ENCODE measurements around the gene ZNF366. TPM values are rescaled to one million over a fixed set of nuclear protein-coding genes. Genes with fewer than 3 reads are reported as not detected.
A peak's percentile ranks its signal among the peaks of the same experiment; 100 is the strongest.

The ZNF366 gene
- total RNA-seq, 1 donor from 2014 or later = not detected

- Histone ChIP-seq H3K4me3 (ENCODE audit: insufficient read depth, low read depth, low read length) (no peak overlapping the region), H3K27ac (ENCODE audit: low read depth, low read length) (no peak overlapping the region), H2AFZ (ENCODE audit: low read depth, low read length) (no peak overlapping the region), H3K79me2 (ENCODE audit: insufficient read depth, low read length) (no peaks in the 10 kb centered on the region), H3K27me3 (ENCODE audit: insufficient read depth, low read length) (no peaks in the 10 kb centered on the region), H3K9ac (ENCODE audit: low read length) (no peak overlapping the region), H3K4me2 (ENCODE audit: low read length) (no peak overlapping the region), H3K36me3 (ENCODE audit: insufficient read depth, low read length) (no peaks in the 10 kb centered on the region), H3K4me1 (ENCODE audit: insufficient read depth, low read length) (peaks cover 6% of the 10 kb centered on the region), H3K9me3 (ENCODE audit: insufficient read depth, low read depth, low read length) (no peaks in the 10 kb centered on the region), H4K20me1 (ENCODE audit: insufficient read depth, low read length) (no peaks in the 10 kb centered on the region)
- TF ChIP-seq EZH2 (IDR thresholded peaks at IDR 0.05; ENCODE audit: insufficient read depth, low read length) (no peak), CTCF (IDR thresholded peaks at IDR 0.05; ENCODE audit: insufficient read depth, low read depth, low read length) (no peak)
- H3K9me3 Mint-ChIP-seq (ENCODE audit: unreplicated experiment) = no peaks in the 10 kb centered on the region
- no peak overlapping the region for H3K4me3 Mint-ChIP-seq (ENCODE audit: unreplicated experiment)
- peak overlapping the region; percentile 59 for H3K27ac Mint-ChIP-seq (ENCODE audit: unreplicated experiment)
- H3K4me1 Mint-ChIP-seq (ENCODE audit: low read depth, unreplicated experiment) = peaks cover 25% of the 10 kb centered on the region
- H3K27me3 Mint-ChIP-seq (ENCODE audit: low read depth, unreplicated experiment) = peaks cover 1% of the 10 kb centered on the region
- FAIRE-seq = no peak
- H3K36me3 Mint-ChIP-seq (ENCODE audit: low read depth, unreplicated experiment) = no peaks in the 10 kb centered on the region
- no peak for DNase-seq (ENCODE audit: low read depth)
Observed at GRCh38 chr5:72428669-72429068, 78.5 kb downstream of the ZNF366 start.

- Histone ChIP-seq H3K36me3 (ENCODE audit: insufficient read depth, low read length) (no peaks in the 10 kb centered on the region), H3K9me3 (ENCODE audit: insufficient read depth, low read depth, low read length) (no peaks in the 10 kb centered on the region), H3K79me2 (ENCODE audit: insufficient read depth, low read length) (no peaks in the 10 kb centered on the region), H4K20me1 (ENCODE audit: insufficient read depth, low read length) (no peaks in the 10 kb centered on the region), H3K9ac (ENCODE audit: low read length) (no peak overlapping the region), H3K4me1 (ENCODE audit: insufficient read depth, low read length) (peaks cover 6% of the 10 kb centered on the region), H3K27me3 (ENCODE audit: insufficient read depth, low read length) (no peaks in the 10 kb centered on the region), H3K4me3 (ENCODE audit: insufficient read depth, low read depth, low read length) (no peak overlapping the region), H2AFZ (ENCODE audit: low read depth, low read length) (no peak overlapping the region), H3K4me2 (ENCODE audit: low read length) (no peak overlapping the region), H3K27ac (ENCODE audit: low read depth, low read length) (no peak overlapping the region)
- Mint-ChIP-seq H3K36me3 (ENCODE audit: low read depth, unreplicated experiment) (no peaks in the 10 kb centered on the region), H3K27me3 (ENCODE audit: low read depth, unreplicated experiment) (peaks cover 1% of the 10 kb centered on the region), H3K4me1 (ENCODE audit: low read depth, unreplicated experiment) (peaks cover 25% of the 10 kb centered on the region), H3K9me3 (ENCODE audit: unreplicated experiment) (no peaks in the 10 kb centered on the region), H3K27ac (ENCODE audit: unreplicated experiment) (peak overlapping the region; percentile 58), H3K4me3 (ENCODE audit: unreplicated experiment) (no peak overlapping the region)
- FAIRE-seq (no peak), DNase-seq (ENCODE audit: low read depth) (peak; percentile 65)
- TF ChIP-seq EZH2 (IDR thresholded peaks at IDR 0.05; ENCODE audit: insufficient read depth, low read length) = no peak
- TF ChIP-seq CTCF (IDR thresholded peaks at IDR 0.05; ENCODE audit: insufficient read depth, low read depth, low read length) = no peak
Observed at GRCh38 chr5:72427488-72428437, 79.4 kb downstream of the ZNF366 start.

GRCh38 chr5:72427016-72427415 lies 80.2 kb downstream of the ZNF366 start:
- H3K36me3 ChIP-seq (ENCODE audit: insufficient read depth, low read length) = no peaks in the 10 kb centered on the region
- no peaks in the 10 kb centered on the region for H4K20me1 ChIP-seq (ENCODE audit: insufficient read depth, low read length)
- Mint-ChIP-seq H3K4me1 (ENCODE audit: low read depth, unreplicated experiment) (peaks cover 25% of the 10 kb centered on the region), H3K27me3 (ENCODE audit: low read depth, unreplicated experiment) (peaks cover 1% of the 10 kb centered on the region), H3K4me3 (ENCODE audit: unreplicated experiment) (no peak overlapping the region), H3K9me3 (ENCODE audit: unreplicated experiment) (no peaks in the 10 kb centered on the region), H3K27ac (ENCODE audit: unreplicated experiment) (no peak overlapping the region), H3K36me3 (ENCODE audit: low read depth, unreplicated experiment) (no peaks in the 10 kb centered on the region)
- no peak overlapping the region for H3K9ac ChIP-seq (ENCODE audit: low read length)
- H3K27ac ChIP-seq (ENCODE audit: low read depth, low read length) = no peak overlapping the region
- no peak for FAIRE-seq
- DNase-seq (ENCODE audit: low read depth) = no peak
- H3K4me1 ChIP-seq (ENCODE audit: insufficient read depth, low read length) = peaks cover 6% of the 10 kb centered on the region
- no peaks in the 10 kb centered on the region for H3K79me2 ChIP-seq (ENCODE audit: insufficient read depth, low read length)
- H3K4me2 ChIP-seq (ENCODE audit: low read length) = no peak overlapping the region
- no peaks in the 10 kb centered on the region for H3K27me3 ChIP-seq (ENCODE audit: insufficient read depth, low read length)
- H3K4me3 ChIP-seq (ENCODE audit: insufficient read depth, low read depth, low read length) = no peak overlapping the region
- no peaks in the 10 kb centered on the region for H3K9me3 ChIP-seq (ENCODE audit: insufficient read depth, low read depth, low read length)
- H2AFZ ChIP-seq (ENCODE audit: low read depth, low read length) = no peak overlapping the region
- TF ChIP-seq EZH2 (IDR thresholded peaks at IDR 0.05; ENCODE audit: insufficient read depth, low read length) = no peak

Data from astrocyte (in vitro differentiated cells and primary cell).